Measurements from ENCODE around the gene AFF3.

Gene AFF3

GRCh38 chr2:99877963-99878362 lies 264.4 kb downstream of the AFF3 start:
- no peak for DNase-seq

- DNase-seq: no peak
Observed at GRCh38 chr2:99876956-99877355, 265.4 kb downstream of the AFF3 start.

- no peak for DNase-seq
Observed at GRCh38 chr2:99875627-99876201, 266.7 kb downstream of the AFF3 start.

GRCh38 chr2:99868260-99868659 lies 274.1 kb downstream of the AFF3 start:
- DNase-seq: no peak

- no peak for DNase-seq
Observed at GRCh38 chr2:99867770-99868169, 274.6 kb downstream of the AFF3 start.

- DNase-seq: no peak
Observed at GRCh38 chr2:99865818-99866676, 276.3 kb downstream of the AFF3 start.

GRCh38 chr2:99864561-99865553 lies 277.5 kb downstream of the AFF3 start:
- DNase-seq: no peak

GRCh38 chr2:99863903-99864270 lies 278.5 kb downstream of the AFF3 start:
- DNase-seq: no peak

GRCh38 chr2:99863236-99863902 lies 279.0 kb downstream of the AFF3 start:
- DNase-seq: no peak

- no peak for DNase-seq
Observed at GRCh38 chr2:99862566-99862965, 279.8 kb downstream of the AFF3 start.

GRCh38 chr2:99861376-99861760 lies 281.0 kb downstream of the AFF3 start:
- no peak for DNase-seq

- no peak for DNase-seq
Observed at GRCh38 chr2:99860720-99861375, 281.5 kb downstream of the AFF3 start.

GRCh38 chr2:99858951-99859596 lies 283.3 kb downstream of the AFF3 start:
- DNase-seq: no peak

GRCh38 chr2:99857867-99858444 lies 284.4 kb downstream of the AFF3 start:
- DNase-seq: no peak

GRCh38 chr2:99857372-99857771 lies 285.0 kb downstream of the AFF3 start:
- DNase-seq: no peak

GRCh38 chr2:99856119-99856518 lies 286.3 kb downstream of the AFF3 start:
- no peak for DNase-seq

GRCh38 chr2:99854236-99854852 lies 288.0 kb downstream of the AFF3 start:
- DNase-seq: no peak

- no peak for DNase-seq
Observed at GRCh38 chr2:99852956-99853355, 289.4 kb downstream of the AFF3 start.

- no peak for DNase-seq
Observed at GRCh38 chr2:99852376-99852934, 289.9 kb downstream of the AFF3 start.

GRCh38 chr2:99851811-99852210 lies 290.6 kb downstream of the AFF3 start:
- no peak for DNase-seq

GRCh38 chr2:99851089-99851488 lies 291.3 kb downstream of the AFF3 start:
- DNase-seq: no peak
